HG02938 (cell line): ENCODE results near the gene APLP2.

Experiments used
- ATAC-seq: cut with Tn5 transposase; IDR thresholded peaks from one replicate; pipeline ENCODE4 v1.9.1; 2021; ENCODE audit warnings: mild to moderate bottlenecking, moderate library complexity; ENCODE audit not compliant: unreplicated experiment

Gene APLP2

DNA sequence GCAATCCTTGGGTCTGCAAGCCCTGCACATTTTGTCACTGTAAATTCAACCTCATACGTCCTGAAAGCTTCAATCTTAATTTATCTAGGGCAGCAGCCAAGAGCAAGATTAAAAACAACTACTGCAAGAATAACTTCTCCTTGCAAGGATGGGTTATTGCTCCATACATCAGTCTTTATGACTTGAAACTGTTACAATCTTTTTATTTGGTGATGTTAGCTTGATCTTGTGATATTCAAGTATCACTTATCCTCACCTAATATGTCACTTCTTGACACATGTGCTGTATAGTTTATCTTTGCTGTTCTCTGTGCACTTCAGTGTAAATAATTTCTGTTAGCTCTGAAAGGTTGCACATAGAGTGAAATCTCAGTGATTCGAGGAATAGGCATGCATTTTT lies 14.7 kb upstream of the APLP2 start:
- ATAC-seq, result no peak

DNA sequence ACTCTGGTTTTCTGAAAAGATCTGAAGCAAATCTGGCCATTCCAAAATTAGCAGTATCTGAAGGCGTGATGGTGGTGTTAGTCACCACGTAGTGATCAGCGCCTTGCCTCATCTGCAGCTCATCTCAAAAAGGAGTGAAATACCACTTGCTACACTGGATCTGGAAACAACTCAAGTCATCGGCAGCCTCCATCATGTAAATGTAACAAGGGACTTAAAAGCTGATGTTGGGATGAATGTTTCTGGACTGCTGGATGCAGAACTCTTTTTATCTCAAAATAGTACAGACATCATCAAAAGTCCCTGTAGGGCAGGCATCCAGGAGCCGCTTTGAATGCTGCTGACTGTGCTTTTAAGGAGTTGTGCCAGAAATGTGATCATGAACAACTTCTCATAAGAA lies 14.1 kb upstream of the APLP2 start:
- ATAC-seq, result no peak

DNA sequence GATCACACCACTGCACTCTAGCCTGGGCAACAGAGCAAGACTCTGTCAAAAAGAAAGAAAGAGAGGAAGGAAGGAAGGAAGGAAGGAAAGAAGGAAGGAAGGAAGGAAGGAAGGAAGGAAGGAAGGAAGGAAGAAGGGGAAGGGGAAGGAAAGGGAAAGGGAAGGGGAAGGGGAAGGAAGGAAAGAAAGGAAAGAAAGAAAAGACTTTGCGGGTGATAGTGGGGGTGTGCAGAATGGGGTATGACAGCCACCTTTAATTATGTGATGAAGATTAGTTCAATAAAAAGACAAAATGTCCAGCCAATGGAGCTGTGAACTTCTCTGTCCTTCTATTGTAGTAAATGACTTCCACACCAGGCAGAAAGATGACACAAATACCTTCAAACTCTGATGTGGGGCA lies 8.7 kb upstream of the APLP2 start:
- ATAC-seq, result no peak

DNA sequence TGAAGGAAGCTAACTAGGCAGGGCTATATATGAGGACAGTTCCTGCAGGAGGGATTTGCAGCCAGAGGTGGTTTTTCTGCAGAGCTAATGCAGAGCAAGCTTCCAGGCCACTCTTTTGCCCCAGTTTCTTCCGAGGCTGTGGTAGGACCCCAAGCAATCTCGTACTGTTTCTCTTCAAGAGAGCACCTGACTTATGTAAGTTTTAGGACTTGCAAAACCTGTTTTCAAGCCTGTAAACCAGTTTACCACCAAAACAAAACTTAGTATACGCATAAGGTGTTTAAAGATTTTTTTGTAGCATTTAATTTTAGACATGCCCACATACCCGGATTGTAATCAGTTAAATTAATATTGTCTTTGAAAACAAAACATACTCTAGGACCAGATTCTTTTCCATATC lies 7.7 kb upstream of the APLP2 start:
- ATAC-seq, result no peak

DNA sequence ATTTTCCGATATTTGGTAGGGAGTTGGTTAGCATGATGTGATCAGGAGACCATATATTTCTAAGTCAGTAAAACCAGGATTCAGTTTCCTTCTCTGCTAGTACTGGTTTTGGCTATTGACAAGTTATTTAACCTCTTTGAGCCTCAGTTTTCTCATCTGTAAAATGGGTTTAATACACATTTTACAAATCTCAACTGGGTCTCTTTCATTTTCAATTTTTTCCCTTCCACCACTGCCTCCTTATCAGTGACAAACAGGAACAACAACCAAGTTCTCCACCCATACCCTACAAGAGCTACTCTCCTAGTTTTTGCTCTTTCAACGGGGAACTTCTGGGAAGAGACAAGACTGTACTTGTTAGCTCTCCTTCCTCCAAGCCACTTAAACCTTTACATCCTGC lies 6.2 kb upstream of the APLP2 start:
- ATAC-seq, result no peak

DNA sequence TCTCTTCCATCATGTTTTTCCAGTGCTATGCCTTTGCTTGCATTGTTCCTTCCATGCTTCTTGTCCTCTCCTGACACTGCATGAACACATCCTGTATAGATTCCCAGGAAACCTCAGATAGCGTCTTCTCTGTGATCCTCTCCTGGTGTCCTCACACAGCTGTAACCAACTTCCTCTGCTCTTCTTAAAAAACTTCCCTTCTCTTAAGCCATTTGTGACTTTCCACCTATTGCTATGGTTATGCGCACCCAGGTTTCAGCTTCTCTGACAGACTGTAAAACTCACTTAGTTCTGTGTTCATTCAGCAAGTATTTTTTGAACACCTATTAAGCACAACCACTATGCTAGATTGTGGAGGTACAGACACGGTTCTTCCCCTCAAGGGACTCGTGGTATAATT lies 5.1 kb upstream of the APLP2 start:
- ATAC-seq, result no peak

DNA sequence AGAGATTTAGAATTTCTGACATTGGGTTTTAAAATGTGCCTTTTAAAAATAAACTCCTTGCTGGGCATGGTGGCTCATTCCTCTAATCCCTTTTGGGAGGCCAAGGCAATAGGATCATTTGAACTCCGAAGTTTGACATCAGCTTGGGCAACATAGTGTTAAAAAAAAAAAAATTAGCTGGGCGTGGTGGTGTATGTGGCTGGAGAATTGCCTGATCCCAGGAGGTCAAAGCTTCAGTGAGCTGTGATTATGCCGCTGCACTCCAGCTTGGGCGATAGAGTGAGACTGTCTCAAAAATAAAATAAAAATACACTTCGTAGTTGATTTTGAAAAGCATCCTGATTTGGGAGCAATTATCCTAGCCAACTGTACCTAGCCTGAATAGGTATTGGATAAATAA lies 3.4 kb upstream of the APLP2 start:
- ATAC-seq, result no peak

DNA sequence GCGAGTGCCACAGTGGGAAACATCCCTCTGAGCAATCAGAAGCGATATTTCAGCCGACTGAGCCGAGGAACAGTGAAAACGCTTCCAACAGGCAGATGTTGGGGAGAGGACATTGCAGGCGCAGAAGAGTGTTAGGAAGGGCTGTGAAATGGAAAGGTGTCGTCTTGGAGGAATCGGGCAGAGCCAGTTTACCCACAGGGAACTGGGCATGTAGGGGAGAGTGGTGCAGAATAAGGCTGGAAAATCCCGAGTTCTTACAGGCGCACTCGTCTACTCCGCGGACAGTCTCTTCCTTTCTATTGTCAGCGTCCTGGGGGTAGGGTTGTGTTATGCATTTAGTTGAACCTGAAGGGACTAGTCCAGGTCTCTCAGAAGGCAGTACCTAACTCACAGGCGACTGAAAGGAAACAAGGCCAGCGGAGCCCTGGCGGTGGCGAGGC lies 1.1 kb upstream of the APLP2 start:
- no peak for ATAC-seq

DNA sequence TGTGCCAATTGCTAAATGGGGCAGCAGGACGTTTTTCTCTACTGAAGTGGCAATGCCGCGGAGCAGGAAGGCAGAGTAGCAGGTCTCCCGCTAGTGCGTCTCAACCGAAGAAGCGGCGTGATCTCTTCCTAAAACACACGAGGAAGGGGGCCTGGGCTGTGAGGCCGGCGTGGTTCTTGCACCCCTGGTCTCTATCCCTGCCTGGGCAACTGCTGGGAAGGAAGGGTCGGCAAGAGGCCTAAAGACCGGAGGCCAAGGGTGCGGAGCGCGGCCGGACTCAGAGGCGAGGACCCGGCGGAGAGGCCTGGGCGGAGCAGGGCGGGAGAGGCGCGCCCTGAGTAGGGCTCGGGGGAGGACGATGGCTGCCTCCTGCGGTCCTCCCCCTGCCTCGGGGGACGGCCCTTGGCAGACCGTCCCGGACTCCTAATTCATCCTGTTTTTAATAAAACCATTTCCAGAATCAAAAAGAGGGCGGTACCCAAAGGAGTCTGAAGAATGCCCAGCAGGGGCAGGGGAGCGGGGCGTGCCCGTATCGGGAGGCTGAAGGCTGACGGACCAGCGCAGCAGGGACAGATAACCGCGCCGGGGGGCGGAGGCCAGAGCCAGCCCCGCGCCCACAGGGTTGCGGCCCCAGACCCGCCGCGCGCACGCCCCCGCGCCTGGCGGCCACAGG lies 572 bp upstream of the APLP2 start:
- ATAC-seq, result peak; percentile 44

DNA sequence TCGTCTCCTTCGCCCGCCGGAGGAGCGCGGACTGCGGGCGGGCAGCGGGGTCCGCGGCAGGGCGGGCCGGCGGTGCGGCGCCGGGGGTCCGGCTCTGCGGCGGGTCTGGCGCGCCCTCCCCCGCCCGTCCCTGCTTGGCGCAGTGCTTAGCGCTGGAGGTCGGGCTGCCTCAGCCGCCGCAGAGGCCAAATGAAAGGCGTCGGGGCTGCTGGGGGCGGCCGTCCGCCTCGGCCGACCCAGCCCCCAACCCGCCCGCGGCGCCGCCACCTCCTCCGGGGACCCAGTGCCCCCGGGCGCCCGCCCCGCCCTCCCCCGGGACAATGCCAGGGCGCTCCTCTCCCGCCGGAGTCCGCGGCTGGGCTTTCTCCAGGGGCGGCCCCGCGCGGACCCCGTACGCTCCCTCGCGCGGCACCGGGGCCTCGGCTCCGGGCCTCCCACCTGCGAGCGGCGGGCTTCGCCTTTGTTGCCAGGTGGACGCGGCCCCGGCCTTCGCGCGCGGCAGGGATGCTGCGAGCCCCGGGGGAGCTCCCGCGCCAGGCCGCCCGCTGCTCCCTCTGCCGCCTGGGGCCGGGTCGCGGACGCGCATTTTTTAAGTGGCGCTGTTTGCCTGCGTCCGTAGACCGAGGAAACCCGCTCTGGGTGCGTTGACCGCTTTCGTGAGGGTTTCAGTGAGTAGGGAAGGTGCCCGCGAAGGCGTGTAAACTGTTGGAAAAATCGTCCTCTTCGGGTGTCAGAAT lies 583 bp downstream of the APLP2 start:
- peak; percentile 25 for ATAC-seq

DNA sequence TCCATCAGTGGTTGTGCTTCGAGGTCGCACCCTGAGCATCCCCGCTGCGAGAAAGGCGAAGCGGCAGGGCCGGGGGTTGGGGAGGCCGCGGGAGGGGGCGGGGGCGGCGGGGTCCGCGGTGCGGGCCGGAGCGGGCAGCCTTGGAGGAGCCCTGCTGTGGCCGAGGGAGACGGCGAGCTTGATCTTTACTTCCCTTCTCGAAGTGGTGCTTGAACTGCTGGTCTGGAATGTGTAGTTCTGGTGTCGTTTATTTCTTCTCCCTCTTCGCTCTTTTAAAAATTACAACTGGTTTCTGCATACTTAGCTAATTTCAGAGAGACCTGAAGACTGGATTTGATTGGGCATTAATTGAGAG lies 1.1 kb downstream of the APLP2 start:
- ATAC-seq, result no peak

DNA sequence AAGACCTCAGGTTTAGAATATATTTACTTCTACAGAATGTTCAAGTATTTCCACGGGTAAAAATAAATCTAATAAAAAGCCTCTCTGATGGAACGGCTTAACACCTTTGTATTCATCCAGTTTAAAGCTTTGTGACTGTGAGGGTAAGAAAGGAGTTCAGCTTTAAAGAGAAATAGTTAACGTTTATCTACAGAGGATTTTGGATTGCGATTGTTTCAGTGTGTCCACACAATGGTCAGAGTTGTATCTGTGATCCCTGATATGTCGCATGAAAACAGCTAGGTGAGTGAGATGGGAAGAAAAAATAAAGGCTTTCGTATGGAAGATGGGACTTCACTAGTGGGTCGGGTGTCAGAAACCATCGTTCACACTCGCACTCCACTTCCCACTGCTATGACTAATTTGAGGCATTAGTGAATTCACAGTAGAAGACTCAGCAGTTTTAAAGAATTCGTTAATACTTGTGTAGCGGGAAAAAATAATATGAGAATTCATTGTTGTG lies 1.6 kb downstream of the APLP2 start:
- ATAC-seq, result no peak

DNA sequence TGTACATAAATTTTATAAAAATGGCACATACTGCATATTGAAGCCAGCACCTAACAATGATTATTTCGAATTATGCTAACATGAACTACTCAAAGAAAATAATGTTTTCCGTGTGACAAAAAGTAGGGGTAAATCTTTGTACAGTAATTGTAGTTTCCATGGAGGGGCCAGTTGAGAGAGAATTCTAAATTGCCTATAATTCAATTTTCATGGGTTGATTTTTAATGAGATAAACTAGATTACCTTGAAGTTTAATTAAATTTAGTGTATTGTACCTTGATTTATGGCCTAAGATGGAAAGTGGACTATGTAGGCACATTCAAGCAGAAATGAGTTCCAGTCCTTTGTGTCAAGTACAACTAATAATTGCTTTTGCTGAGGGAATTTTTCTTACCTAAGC lies 5.0 kb downstream of the APLP2 start:
- ATAC-seq, result no peak

DNA sequence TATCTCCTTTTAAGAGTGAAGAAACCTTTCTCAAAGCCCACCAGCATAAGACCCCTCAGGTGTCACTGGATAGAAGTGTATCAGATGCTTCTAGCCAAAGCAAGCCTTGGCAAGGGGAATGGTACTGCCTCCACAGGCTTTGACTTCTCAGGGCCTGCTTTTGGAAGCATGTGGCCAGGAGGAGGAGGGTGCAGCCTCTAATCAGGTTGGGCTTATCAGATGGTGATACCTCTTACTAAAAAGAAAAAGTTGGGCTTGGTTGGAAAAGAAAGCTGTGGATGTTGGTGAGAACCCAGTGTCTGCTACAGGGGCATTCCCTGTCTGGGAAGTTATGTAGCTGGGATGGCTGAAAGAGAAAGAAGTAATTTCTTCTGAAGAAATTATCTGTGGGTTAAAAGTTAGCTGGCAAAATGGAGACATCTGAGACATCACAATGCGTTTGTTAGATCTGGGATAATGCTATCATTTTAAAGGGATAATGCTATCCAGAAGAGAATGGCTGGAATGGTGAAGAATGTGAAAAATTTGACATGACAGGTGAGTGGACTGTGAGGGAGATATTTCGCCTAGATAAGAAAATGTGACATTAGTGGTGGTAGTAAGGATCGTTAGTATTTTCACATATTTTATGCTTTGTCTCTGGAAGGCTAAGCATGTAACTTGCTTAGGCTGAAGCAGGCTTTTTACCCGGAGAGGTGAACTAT lies 7.2 kb downstream of the APLP2 start:
- ATAC-seq, result no peak

DNA sequence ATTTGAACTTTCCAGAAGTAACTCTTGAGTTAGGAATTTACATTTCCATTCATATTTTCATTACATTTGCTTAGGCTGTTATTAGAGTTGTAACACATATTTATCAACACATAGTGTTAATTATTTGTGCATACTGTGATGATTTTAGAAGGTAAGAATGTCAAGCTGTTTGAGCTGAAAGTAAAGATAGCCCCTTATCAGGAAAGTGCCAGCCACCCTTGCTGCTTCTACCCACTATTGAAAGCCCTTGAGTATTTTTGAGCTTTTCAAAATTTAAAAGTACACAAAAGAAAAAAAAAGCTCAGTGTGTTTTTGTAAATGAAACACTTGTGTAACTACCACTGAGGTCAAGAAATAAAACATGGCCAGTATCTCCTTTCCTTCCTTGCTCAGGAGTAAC lies 8.0 kb downstream of the APLP2 start:
- ATAC-seq, result no peak

DNA sequence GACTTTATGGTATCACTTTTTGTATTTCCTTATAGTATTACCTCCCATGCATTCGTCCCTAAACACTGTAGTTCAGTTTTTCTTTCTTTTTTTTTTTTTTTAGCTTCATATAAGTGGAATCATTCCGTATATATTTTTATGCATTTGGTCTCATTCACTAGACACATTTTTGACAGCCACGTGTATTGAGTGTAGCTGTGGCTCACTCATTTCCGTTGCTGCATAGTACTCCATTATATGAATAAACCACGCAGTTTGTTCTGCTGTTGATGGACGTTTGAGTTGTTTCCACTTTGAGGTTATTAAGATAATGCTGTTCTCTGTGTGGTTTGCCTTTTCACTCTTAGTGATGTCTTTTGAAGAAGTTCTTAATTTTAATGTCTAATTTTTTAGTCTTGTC lies 8.4 kb downstream of the APLP2 start:
- ATAC-seq, result no peak

DNA sequence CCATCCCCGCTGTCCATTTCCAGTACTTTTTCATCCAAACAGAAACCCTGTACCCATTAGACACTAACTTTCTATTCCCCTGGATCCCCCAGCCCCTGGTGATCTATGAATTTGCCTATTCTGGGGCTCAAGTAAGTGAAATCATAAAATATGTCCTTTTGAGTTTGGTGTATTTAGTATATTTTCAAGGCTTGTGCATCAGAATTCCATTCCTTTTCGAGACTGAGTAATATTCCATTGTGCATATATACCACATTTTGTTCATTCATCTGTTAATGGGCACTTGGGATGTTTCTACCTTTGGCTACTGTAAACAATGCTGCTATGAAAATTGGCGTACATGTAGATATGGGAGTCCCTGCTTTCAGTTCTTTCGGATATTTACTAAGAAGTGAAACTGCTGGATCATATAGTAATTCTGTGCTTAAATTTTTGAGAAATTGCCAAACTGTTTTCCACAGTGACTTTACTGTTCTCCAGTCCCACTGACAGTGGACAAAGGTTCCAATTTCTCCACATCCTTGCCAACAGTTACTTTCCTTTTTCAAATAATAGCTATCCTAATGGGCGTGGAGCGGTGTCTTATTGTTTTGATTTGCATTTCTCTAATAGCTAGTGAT lies 16.1 kb downstream of the APLP2 start:
- no peak for ATAC-seq

DNA sequence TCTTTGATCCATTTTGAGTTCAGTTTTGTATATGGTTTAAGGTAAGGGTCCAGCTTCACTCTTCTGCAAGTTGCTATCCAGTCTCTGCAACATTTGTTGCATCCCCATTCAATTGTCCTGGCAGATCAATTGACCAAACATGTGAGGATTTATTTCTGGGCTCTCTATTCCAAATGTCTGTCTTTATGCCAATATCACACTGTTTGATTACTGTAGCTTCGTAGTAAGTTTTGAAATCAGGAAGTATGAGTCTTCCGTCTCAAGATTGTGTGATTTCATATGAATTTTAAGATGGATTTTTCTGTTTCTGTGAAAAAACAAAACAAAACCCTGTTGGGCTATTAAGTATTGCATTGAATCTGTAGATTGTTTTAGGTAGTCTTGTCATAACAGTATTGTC lies 17.0 kb downstream of the APLP2 start:
- no peak for ATAC-seq

DNA sequence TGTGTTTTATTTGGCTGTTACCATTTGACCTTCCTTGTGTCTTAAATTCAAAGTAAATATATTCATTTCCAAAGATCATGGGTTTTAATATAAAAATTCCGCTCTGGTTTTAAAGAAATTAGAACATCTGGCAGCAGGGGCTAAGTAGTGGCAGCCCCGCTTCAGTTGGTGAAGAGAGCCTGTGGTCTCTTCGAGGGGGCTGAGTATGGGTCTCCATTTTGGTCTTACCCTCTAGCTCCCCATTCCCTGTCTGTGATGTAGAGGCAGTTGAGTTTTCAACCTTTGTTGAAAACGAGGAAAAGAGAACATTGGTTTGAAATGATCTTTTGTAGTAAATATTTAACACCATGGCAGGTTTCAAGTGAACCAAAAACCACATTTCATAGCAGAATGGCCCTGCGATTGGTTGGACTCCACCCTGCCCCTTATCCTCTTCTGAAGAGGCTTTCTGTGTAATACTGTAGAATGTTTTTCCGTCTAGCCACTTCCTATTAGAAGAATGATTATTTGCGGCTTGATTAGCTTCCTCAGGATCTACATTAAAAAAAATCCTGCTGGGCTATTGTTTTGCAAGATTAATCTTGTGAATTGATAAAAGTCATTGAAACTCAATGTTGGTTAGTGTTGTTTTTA lies 17.7 kb downstream of the APLP2 start:
- ATAC-seq, result peak; percentile 94

DNA sequence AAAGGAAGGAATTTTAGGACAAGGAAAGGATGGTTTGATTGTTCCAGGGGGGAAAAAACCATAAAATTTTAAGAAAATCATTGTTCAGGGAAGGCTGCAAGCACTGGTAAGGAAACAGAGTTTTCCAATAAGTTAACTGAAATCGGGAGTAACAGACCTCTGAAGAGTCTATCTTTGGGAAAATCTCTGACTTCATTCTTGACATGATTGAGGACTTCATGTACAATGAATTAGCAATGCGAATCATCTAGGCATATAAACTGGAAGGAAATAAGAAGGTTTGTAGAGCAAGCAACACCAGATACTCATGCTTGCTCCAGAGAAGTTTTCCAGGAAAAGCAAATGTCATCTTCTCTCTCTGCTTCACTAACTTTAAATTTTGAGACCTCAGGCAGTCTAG lies 18.5 kb downstream of the APLP2 start:
- no peak for ATAC-seq
